ENCODE data around the gene C3orf62.

C3orf62 gene

GRCh38 chr3:49219132-49219531, 57.9 kb downstream of the C3orf62 start:
- no peaks in the 10 kb centered on the region for H3K27me3 ChIP-seq (ENCODE audit: insufficient read depth, poor library complexity, severe bottlenecking)
- ATAC-seq (ENCODE audit: low read depth): no peak
- peak overlapping the region; percentile 67 for H3K27ac ChIP-seq (ENCODE audit: poor library complexity, severe bottlenecking)

More at GRCh38 chr3:49219132-49219531, 57.9 kb downstream of the C3orf62 start:
- H3K4me1 ChIP-seq (ENCODE audit: insufficient read depth, poor library complexity, severe bottlenecking): peaks cover 11% of the 10 kb centered on the region
- no peak overlapping the region for H3K4me3 ChIP-seq (ENCODE audit: severe bottlenecking)
- DNase-seq (ENCODE audit: low spot score): no peak
- TF ChIP-seq CTCF (IDR thresholded peaks at IDR 0.05; ENCODE audit: poor library complexity, severe bottlenecking): no peak
- no peaks in the 10 kb centered on the region for H3K9me3 ChIP-seq (ENCODE audit: severe bottlenecking)
- H3K36me3 ChIP-seq (ENCODE audit: low read depth): no peaks in the 10 kb centered on the region

Data from RWPE2 (cell line).